Measurements from ENCODE around the gene SCARF2.
"Not testable (repeated sequence)": the region's sequence is repeated elsewhere in the genome, so short reads cannot be mapped to it uniquely, and the experiment has no call there.

GRCh38 chr22:20451129-20451778 is 13.6 kb upstream of the SCARF2 start:
- not testable (repeated sequence) for TF ChIP-seq CTCF (conservative IDR thresholded peaks at IDR 0.05; ENCODE audit: low read depth, low read length); EZH2 (IDR thresholded peaks at IDR 0.05; ENCODE audit: borderline replicate concordance, low read depth, low read length, poor library complexity, severe bottlenecking)
